Hypothalamus (tissue), 51 donors: ENCODE data around the gene PARP16.

Experiments used
- DNase-seq, 51 donors: peaks; one replicate each; lab custom pipeline; 2025; lab: John Stamatoyannopoulos, UW

The PARP16 gene

DNA sequence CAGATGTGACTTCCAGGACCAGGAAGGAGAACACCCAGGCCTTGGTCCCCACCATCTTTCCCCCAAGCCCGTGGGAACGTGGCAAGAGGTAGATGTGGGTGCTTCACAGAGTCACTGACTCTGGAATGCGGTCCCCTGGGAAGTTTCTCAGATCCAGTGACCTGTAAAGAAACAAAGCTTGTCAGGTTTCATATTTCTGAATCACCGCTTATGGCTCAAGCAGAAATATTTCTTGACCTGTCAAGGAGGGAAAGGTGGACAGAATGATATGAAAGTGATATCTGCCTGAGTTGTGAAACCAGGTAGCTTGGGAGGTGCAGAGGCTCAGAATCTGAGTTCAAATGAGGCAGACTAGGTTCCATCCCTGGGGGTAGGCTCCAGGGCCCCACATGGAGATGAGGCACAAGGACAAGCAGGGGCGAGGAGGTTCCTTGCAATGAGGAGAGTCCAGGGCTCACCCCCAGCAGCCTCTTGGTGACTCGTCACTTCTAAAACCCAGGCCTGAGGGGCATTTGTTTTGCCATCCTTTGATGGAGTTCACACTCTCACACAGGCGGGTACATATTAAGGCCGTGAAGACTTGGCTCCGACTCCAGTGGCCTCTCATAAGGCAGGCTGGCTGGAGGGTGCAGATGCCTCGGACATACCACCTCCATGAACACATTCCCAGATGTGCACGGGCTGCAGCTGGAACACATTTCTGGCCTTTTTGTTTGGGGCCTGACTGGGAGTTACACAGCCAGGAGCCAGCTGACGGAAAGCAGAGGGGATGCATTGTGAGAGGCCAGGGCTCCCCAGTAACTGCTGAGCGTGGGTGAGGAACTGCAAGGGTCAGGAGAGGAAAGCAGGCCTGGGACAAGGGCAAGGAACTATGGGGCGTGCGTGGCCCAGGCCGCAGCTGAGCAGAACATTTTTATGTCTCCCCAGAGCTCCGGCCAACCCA lies 76.7 kb downstream of the PARP16 start:
- DNase-seq, result no peak

DNA sequence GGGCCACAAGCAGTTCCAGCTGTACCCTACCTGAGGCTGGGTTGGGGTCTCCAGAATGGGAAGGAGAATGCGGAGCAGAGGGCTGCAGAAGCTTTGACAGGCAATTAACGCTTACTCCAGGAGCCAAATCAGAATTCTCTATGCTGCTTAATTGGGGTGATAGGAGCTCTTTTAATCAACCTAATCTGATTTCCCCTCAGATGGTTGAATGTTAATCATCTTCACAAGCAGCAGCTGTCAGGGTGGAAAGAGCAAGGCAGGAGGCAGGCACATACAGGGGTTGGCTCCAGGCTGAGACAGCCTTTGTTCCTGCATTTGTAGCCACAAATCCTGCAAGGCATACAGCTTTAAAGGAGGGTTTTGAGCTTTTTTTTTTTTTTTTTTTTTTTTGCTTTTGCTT lies 78.0 kb downstream of the PARP16 start:
- no peak for DNase-seq
